ENCODE results near the gene PRM2.

DNA sequence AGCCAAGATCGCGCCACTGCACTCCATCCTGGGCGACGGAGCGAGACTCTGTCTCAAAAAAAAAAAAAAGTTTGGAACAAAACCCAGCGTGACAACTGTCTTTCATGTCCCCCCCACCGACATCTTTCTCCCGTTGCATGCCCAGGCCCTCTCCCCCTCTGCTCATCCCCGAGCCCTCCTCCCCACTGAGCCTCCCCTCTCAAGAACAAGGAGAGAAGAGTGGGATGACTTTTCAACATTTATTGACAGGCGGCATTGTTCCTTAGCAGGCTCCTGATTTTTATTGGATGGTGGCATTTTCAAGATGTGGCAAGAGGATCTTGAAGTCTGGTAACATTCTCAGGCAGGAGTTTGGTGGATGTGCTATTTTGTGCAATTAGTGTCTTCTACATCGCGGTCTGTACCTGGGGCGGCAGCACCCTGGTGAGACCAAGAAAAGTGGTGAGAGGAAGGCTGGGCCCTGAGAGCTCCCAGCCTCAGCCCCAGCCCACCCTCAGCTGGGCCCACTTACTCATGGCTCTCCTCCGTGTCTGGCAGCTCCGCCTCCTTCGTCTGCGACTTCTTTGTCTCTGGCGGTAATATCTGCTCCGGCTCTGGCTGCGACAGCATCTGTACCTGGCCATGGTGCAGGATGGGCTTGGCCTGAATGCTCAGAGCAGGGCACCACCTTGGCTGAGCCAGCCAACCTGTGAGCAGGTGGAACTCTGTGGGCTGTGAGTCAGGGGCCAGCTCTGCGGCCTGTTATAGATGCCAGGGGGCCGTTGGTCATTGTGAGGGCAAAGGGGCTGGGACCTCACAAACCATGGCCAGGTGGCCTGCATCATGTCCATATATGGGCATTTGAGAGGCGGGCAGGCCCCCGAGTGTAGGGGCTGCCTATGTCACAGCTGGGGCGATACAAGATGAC is 4.6 kb upstream of the PRM2 start, which contains the start of gene PRM1:
- TF ChIP-seq EZH2phosphoT487 (IDR thresholded peaks at IDR 0.05; ENCODE audit: insufficient read depth, low read depth), result no peak
- TF ChIP-seq EZH2 (IDR thresholded peaks at IDR 0.05; ENCODE audit: insufficient read depth, poor library complexity, severe bottlenecking), result no peak

Measured in GM23248 (cell line).